Endothelial cell of umbilical vein (primary cell): ENCODE measurements around the gene TRIM2. TPM values are rescaled to one million over a fixed set of nuclear protein-coding genes. Genes with fewer than 3 reads are reported as not detected.
A peak's percentile ranks its signal among the peaks of the same experiment; 100 is the strongest.

Source experiments
- BruUV-seq: library from RNA; stranded (reverse); fragments of 400-500 nt; replicated peaks from 2 replicates; lab custom pipeline; 2021; lab: Mats Ljungman, UMichigan
- CTCF ChIA-PET: fragments of 300-600, 350-600 bp; sonication (Branson Sonifier 250); formaldehyde crosslinking; loops from one replicate; lab custom pipeline; 2021; ENCODE audit warnings: antibody characterized with exemption, inconsistent platforms; lab: Charles Lee
- POLR2A ChIA-PET: fragments of 300-600, 350-600 bp; sonication (Branson Sonifier 250); formaldehyde crosslinking; loops from one replicate; lab custom pipeline; 2021; ENCODE audit warnings: antibody characterized with exemption, inconsistent platforms; lab: Charles Lee
- DNase-seq: peaks from one replicate; pipeline ENCODE4 v3.0.0-alpha.2; 2011; ENCODE audit warnings: low read depth, low spot score
- FAIRE-seq: peaks from 2 replicates; lab custom pipeline; 2011; peaks lifted over from hg19 to GRCh38; lab: Jason Lieb, UNC
- H2AFZ ChIP-seq: 2 replicates; pipeline ENCODE4 v1.6.0; 2012; ENCODE audit warnings: low read depth, low read length, control low read depth, inconsistent platforms
- H3K27ac ChIP-seq: 2 replicates; pipeline ENCODE4 v1.5.1; 2011; ENCODE audit warnings: low read depth, mild to moderate bottlenecking, control low read depth, low read length, moderate library complexity; ENCODE audit not compliant: insufficient read depth
- H3K27me3 ChIP-seq, 2 experiments: 2 replicates each; pipeline versions ENCODE4 v1.6.0 to v1.6.1; 2011; ENCODE audit warnings: low read length in 2 of 2, mixed read lengths in 1 of 2; ENCODE audit not compliant: control insufficient read depth in 2 of 2, insufficient read depth in 2 of 2
- H3K36me3 ChIP-seq, 2 experiments: 2 replicates in 1 of 2; 3 replicates in 1 of 2; pipeline ENCODE4 v1.5.1; 2011; ENCODE audit warnings: low read length in 2 of 2, mild to moderate bottlenecking in 1 of 2, moderate library complexity in 1 of 2; ENCODE audit not compliant: control insufficient read depth in 2 of 2, insufficient read depth in 2 of 2; ENCODE audit errors: extremely low read depth in 1 of 2
- H3K4me1 ChIP-seq: 3 replicates; pipeline ENCODE4 v1.5.1; 2011; ENCODE audit warnings: mild to moderate bottlenecking, low read length; ENCODE audit not compliant: control insufficient read depth, insufficient read depth; ENCODE audit errors: extremely low read depth
- H3K4me2 ChIP-seq: 2 replicates; pipeline ENCODE4 v1.6.1; 2011; ENCODE audit warnings: low read length, control low read depth, mixed read lengths; ENCODE audit not compliant: insufficient read depth
- H3K4me3 ChIP-seq, 3 experiments: fragments of 200-600 bp in 1 of 3; sonication (generic), shearing (Covaris generic) in 1 of 3; replicated peaks in 1 of 3; 2 replicates each; pipeline ENCODE4 v1.5.1; 2011 to 2016; ENCODE audit warnings: control low read depth in 3 of 3, low read length in 3 of 3, mild to moderate bottlenecking in 2 of 3, inconsistent platforms in 1 of 3, low read depth in 1 of 3, moderate library complexity in 1 of 3; ENCODE audit not compliant: insufficient read depth in 1 of 3
- H3K79me2 ChIP-seq: 2 replicates; pipeline ENCODE4 v1.6.0; 2012; ENCODE audit warnings: low read length, inconsistent platforms; ENCODE audit not compliant: control insufficient read depth, insufficient read depth
- H3K9ac ChIP-seq: replicated peaks from 2 replicates; pipeline ENCODE3; 2011; ENCODE audit warnings: low read length, control low read depth; ENCODE audit not compliant: insufficient read depth; ENCODE audit errors: extremely low read depth
- H3K9me1 ChIP-seq: replicated peaks from 3 replicates; pipeline ENCODE4 v1.6.0; 2011; ENCODE audit warnings: mild to moderate bottlenecking, low read length; ENCODE audit not compliant: control insufficient read depth, insufficient read depth; ENCODE audit errors: extremely low read depth
- H3K9me3 ChIP-seq: replicated peaks from 2 replicates; pipeline ENCODE4 v1.5.1; 2012; ENCODE audit warnings: low read length, inconsistent platforms; ENCODE audit not compliant: control insufficient read depth, insufficient read depth
- H4K20me1 ChIP-seq: replicated peaks from 2 replicates; pipeline ENCODE3; 2011; ENCODE audit warnings: mild to moderate bottlenecking, low read length; ENCODE audit not compliant: control insufficient read depth, insufficient read depth; ENCODE audit errors: extremely low read depth
- CTCF ChIP-seq, 2 donors: IDR thresholded peaks; 1 replicate in 1 of 2; 2 replicates in 1 of 2; pipeline ENCODE4 v1.5.1; 2011; ENCODE audit warnings: low read length in 2 of 2, mild to moderate bottlenecking in 2 of 2, moderate library complexity in 2 of 2, control low read depth in 1 of 2, inconsistent platforms in 1 of 2, low read depth in 1 of 2; ENCODE audit not compliant: insufficient read depth in 1 of 2; ENCODE audit errors: extremely low read depth in 1 of 2
- EZH2 ChIP-seq: IDR thresholded peaks from 2 replicates; pipeline ENCODE4 v1.6.1; 2012; ENCODE audit warnings: borderline replicate concordance, low read depth, mild to moderate bottlenecking, moderate library complexity, low read length, inconsistent platforms; ENCODE audit not compliant: severe bottlenecking
- FOS ChIP-seq: IDR thresholded peaks from 2 replicates; pipeline ENCODE4 v1.6.1; 2011; ENCODE audit warnings: mild to moderate bottlenecking, low read length, moderate library complexity, borderline replicate concordance; ENCODE audit not compliant: insufficient read depth
- GATA2 ChIP-seq: IDR thresholded peaks from 2 replicates; pipeline ENCODE4 v1.7.0; 2011; ENCODE audit warnings: low read depth, mild to moderate bottlenecking, moderate library complexity, mixed read lengths, low read length; ENCODE audit not compliant: insufficient read length, insufficient read depth
- JUN ChIP-seq: IDR thresholded peaks from 2 replicates; pipeline ENCODE4 v1.6.1; 2011; ENCODE audit warnings: borderline replicate concordance, low read depth; ENCODE audit not compliant: insufficient read length, insufficient read depth
- MYC ChIP-seq: IDR thresholded peaks from one replicate; pipeline ENCODE4 v1.6.1; 2011; ENCODE audit warnings: mild to moderate bottlenecking, low read depth, low read length
- POLR2A ChIP-seq: IDR thresholded peaks from 2 replicates; pipeline ENCODE4 v1.6.1; 2012; ENCODE audit warnings: low read depth, mild to moderate bottlenecking, control low read depth, low read length
- POLR2AphosphoS5 ChIP-seq: IDR thresholded peaks from 2 replicates; pipeline ENCODE4 v1.6.1; 2012; ENCODE audit warnings: low read depth, mild to moderate bottlenecking, control low read depth, low read length, moderate library complexity; ENCODE audit not compliant: insufficient read depth
- dilution Hi-C: fragments of 300-500 bp; cut with MboI; formaldehyde crosslinking; loops from one replicate; pipeline ENCODE4 v1.15.0; 2019; ENCODE audit warnings: low sequenced_read_pairs; ENCODE audit not compliant: extremely low pct_ligation_motif_present
- intact Hi-C: fragments of 100-400 bp; cut with micrococcal nuclease; formaldehyde crosslinking; loops from one replicate; pipeline ENCODE4 v1.10.0; 2022
- polyA plus RNA-seq, 4 experiments: library from polyadenylated mRNA; depleted of rRNA in 3 of 4; stranded (reverse) in 3 of 4; unstranded in 1 of 4; fragments of >200 nt; gene quantifications; 2 replicates each; pipeline versions ENCODE4 v1.2.1 to v1.2.3, GENCODE V29; 2011 to 2012; ENCODE audit warnings: missing spikeins in 1 of 4
- total RNA-seq: library from RNA; stranded (reverse); gene quantifications from 2 replicates; pipeline ENCODE4 v1.2.3, GENCODE V29; 2021
- TF ChIP-seq, protein P1 (sequence below): IDR thresholded peaks from 2 replicates; pipeline ENCODE4 v1.6.1; 2011; ENCODE audit not compliant: insufficient read depth, insufficient read length

TRIM2 gene
- total and polyA plus RNA-seq, 2 donors (not counting 3 experiments of a cell fraction or from before 2014, with no cell fraction given), result 6.8 to 19.7 TPM

DNA sequence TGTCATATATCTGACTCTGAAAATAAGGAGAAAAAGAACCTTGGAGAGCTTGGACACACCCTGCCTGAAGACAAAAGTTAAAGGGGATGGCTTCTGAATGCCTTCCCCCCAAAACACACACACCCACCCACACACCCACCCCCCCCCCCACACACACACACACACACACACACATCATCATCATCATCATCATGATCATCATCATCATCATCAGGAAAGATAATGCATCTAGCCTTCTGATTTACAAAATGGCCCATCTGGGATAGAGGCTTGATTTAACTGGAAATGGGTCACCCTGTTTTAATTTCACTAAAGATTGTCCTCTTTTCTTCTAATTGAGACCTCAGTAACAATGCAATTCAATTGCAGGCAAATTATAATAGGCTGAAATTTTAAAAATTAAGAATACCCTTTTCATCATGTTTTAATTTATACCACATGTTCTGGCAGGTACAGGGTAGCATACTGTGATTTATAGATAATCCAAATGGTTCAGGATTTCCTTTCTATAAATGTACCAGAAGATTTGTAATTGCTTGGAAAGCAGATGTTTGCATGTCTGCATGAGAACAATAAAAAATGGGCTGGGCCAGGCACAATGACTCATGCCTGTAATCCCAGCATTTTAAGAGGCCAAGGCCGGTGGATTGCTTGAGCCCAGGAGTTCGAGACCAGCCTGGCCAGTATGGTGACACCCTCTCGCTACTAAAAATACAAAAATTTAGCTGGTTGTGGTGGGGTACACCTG, 56.5 kb downstream of the TRIM2 start:
- DNase-seq, result peak; percentile 42
- Histone ChIP-seq H3K27ac (no peak overlapping the region), H3K27me3 (no peaks in the 10 kb centered on the region), H3K79me2 (no peaks in the 10 kb centered on the region), H3K4me3 (no peak overlapping the region), H4K20me1 (no peaks in the 10 kb centered on the region), H2AFZ (no peak overlapping the region), H3K9me1 (no peaks in the 10 kb centered on the region), H3K9ac (no peak overlapping the region), H3K9me3 (no peaks in the 10 kb centered on the region), H3K4me1 (peaks cover 3% of the 10 kb centered on the region), H3K4me2 (no peak overlapping the region), H3K36me3 (no peaks in the 10 kb centered on the region)
- no TSS peak for BruUV-seq
- intact Hi-C loops, result no loop called here
- CTCF ChIA-PET, result interaction anchor here (1.2 kb wide), 1 partner anchor 38 kb away, joined by 3 read pairs; no protein-coding TSS in a partner anchor
- peak; percentile 51 for TF ChIP-seq FOS
- TF ChIP-seq JUN, result peak; percentile 31
- TF ChIP-seq GATA2, result no peak
- POLR2A ChIA-PET, result no interaction called here
- dilution Hi-C loops, result no loop called here
- FAIRE-seq, result no peak

DNA sequence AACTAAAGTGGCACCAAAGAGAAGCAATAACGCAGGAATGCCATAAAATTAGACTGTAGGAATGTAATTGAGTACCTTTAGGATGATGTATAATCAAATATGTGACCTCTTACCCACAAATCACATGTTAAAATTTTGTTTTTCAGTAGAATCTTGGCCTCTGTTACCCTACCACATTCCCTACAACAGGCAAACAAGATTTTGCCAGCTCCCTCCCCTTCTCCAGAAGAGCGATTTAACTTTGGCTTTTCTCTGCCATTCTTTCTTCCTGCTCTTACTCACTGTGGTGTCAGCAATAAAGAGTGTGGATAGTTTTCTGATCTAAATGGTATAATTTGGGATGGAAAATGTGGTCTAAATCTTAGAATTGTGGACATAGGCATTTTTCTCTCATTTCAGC, 57.2 kb downstream of the TRIM2 start:
- FAIRE-seq, result no peak
- no peaks in the 10 kb centered on the region for H4K20me1 ChIP-seq
- no peaks in the 10 kb centered on the region for H3K27me3 ChIP-seq
- CTCF ChIA-PET, result interaction anchor here (1.2 kb wide), 1 partner anchor 38 kb away, joined by 3 read pairs; no protein-coding TSS in a partner anchor
- H3K27ac ChIP-seq, result no peak overlapping the region
- POLR2A ChIA-PET, result no interaction called here
- TF ChIP-seq POLR2A, result no peak
- TF ChIP-seq, protein P1, sequence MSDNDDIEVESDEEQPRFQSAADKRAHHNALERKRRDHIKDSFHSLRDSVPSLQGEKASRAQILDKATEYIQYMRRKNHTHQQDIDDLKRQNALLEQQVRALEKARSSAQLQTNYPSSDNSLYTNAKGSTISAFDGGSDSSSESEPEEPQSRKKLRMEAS, result no peak
- no peak for TF ChIP-seq JUN
- no peak for TF ChIP-seq FOS
- TF ChIP-seq CTCF (IDR thresholded peaks at IDR 0.05; ENCODE audit: extremely low read depth in 1 of 2, insufficient read depth in 1 of 2, low read depth in 1 of 2, low read length in 2 of 2), result no peak
- TF ChIP-seq GATA2, result no peak
- no peak for TF ChIP-seq EZH2
- TF ChIP-seq POLR2AphosphoS5, result no peak
- TF ChIP-seq MYC, result no peak
- no TSS peak for BruUV-seq
- intact Hi-C loops (no loop called here), dilution Hi-C loops (no loop called here)
- no peaks in the 10 kb centered on the region for H3K36me3 ChIP-seq
- no peaks in the 10 kb centered on the region for H3K79me2 ChIP-seq
- no peak overlapping the region for H3K9ac ChIP-seq
- no peaks in the 10 kb centered on the region for H3K9me1 ChIP-seq
- H3K9me3 ChIP-seq, result no peaks in the 10 kb centered on the region
- no peak overlapping the region for H3K4me2 ChIP-seq
- H2AFZ ChIP-seq, result no peak overlapping the region
- DNase-seq, result no peak
- H3K4me1 ChIP-seq, result peaks cover 3% of the 10 kb centered on the region
- H3K4me3 ChIP-seq, result no peak overlapping the region
